Adrenal gland (tissue), 12 donors: Measurements from ENCODE around the gene DBNL. TPM values are rescaled to one million over a fixed set of nuclear protein-coding genes. Genes with fewer than 3 reads are reported as not detected.
A peak's percentile ranks its signal among the peaks of the same experiment; 100 is the strongest.

ENCODE experiments used
- DNase-seq, 7 donors: peaks; one replicate each; pipeline ENCODE4 v3.0.0-alpha.2; 2019 to 2020
- H3K27ac ChIP-seq, 5 donors: fragments of 200-600 bp; sonication (generic) in 4 of 5; 1 replicate in 3 of 5; 2 replicates in 2 of 5; pipeline versions ENCODE4 v1.5.1 to v1.8.0; 2016 to 2020; ENCODE audit warnings: mild to moderate bottlenecking in 1 of 5
- H3K27me3 ChIP-seq: fragments of 200-600 bp; 2 replicates; pipeline ENCODE4 v1.8.0; 2021
- H3K36me3 ChIP-seq, 2 donors: fragments of 200-600 bp; replicated peaks in 1 of 2; 1 replicate in 1 of 2; 2 replicates in 1 of 2; pipeline versions ENCODE4 v1.5.1 to v1.8.0; 2018 to 2022
- H3K4me1 ChIP-seq, 2 donors: fragments of 200-600 bp; replicated peaks in 1 of 2; 1 replicate in 1 of 2; 2 replicates in 1 of 2; pipeline versions ENCODE4 v1.5.1 to v1.8.0; 2018 to 2021
- H3K4me3 ChIP-seq, 4 donors: fragments of 200-600 bp; sonication (generic) in 3 of 4; one replicate each; pipeline ENCODE4 v1.5.1; 2016 to 2018
- H3K9me3 ChIP-seq, 3 donors: fragments of 200-600 bp; sonication (generic) in 1 of 3; replicated peaks in 1 of 3; 1 replicate in 2 of 3; 2 replicates in 1 of 3; pipeline versions ENCODE4 v1.5.1 to v1.8.0; 2016 to 2021
- CTCF ChIP-seq, 6 experiments: fragments of 450-650 bp in 4 of 6; fragments of 200-600 bp in 2 of 6; sonication (generic) in 1 of 6; IDR thresholded peaks; 1 replicate in 5 of 6; 2 replicates in 1 of 6; pipeline versions ENCODE4 v1.5.1 to v1.8.0; 2016 to 2021; ENCODE audit warnings: antibody characterized with exemption in 6 of 6, mild to moderate bottlenecking in 2 of 6, moderate library complexity in 1 of 6
- POLR2A ChIP-seq, 2 donors: fragments of 450-650 bp; IDR thresholded peaks; one replicate each; pipeline ENCODE4 v1.6.1; 2017; ENCODE audit warnings: antibody characterized with exemption in 2 of 2, mild to moderate bottlenecking in 2 of 2, moderate library complexity in 1 of 2
- WGBS, 4 donors: extraction: QIAGEN DNeasy Blood & Tissue Kit in 2 of 4; methylation state at CpG; one replicate each; pipeline versions ENCODE4 v1.1.5 to v1.1.7; 2013 to 2017; 5-methylcytosine and 5-hydroxymethylcytosine counted together
- intact Hi-C, 2 donors: fragments of 100-400 bp; cut with DNase I; formaldehyde crosslinking; loops; one replicate each; pipeline versions ENCODE4 v1.14.1 to v1.15.0; 2022 to 2023
- polyA plus RNA-seq, 3 donors: library from polyadenylated mRNA; stranded (reverse); fragments of 200-250 nt in 2 of 3; fragments of 350-450 nt in 1 of 3; fragmentation: Illumina TruSeq in 1 of 3; extraction: RNeasy Lipid Tissue Mini Kit (QIAGEN cat#74804) in 1 of 3; gene quantifications; one replicate each; pipeline ENCODE4 v1.2.3, GENCODE V29; 2013 to 2014
- total RNA-seq, 9 donors: library from RNA; depleted of rRNA in 4 of 9; stranded (reverse); fragments of >200 nt in 4 of 9; fragments of 120-200 nt in 1 of 9; fragmentation: NEBNext Ultra II Directional in 1 of 9; extraction: Animal tissue kit (Norgen Biotek cat#: 25700) in 1 of 9; gene quantifications; one replicate each; pipeline versions ENCODE4 v1.1.0 to v1.2.4, GENCODE V29; 2013 to 2023
- donor health status: healthy with polysubstance abuse.
- donor health status: Bipolar disorder and iron deficiency.
- donor health status: DM: yes; HTN: yes; CAD: no.
- donor health status: DM: no; HTN: no; CAD: no.
- donor health status: DM: no; HTN: no; CAD: no.
- donor health status: DM: yes; HTN: yes; CAD: no.

The DBNL gene
- total and polyA plus RNA-seq, 12 donors, result 46.2 to 145 (median 77.7) TPM

- no peak for TF ChIP-seq POLR2A (IDR thresholded peaks at IDR 0.05)
- TF ChIP-seq CTCF (IDR thresholded peaks at IDR 0.05), result no peak
- intact Hi-C loops, result loop anchor here in 1 of 2 donors (5.0 to 10.0 kb wide), 2 partner anchors 40 to 117 kb away; no protein-coding TSS in a partner anchor
- no peak overlapping the region for H3K4me3 ChIP-seq
- 75 to 86% (median 84%) methylated on average over 5 of the region's 5 CpGs for WGBS, 4 donors
- no peaks in the 10 kb centered on the region for H3K9me3 ChIP-seq
- peaks cover 11 to 16% of the 10 kb centered on the region in 2 donors for H3K4me1 ChIP-seq
- H3K27me3 ChIP-seq, result no peaks in the 10 kb centered on the region
- no peak overlapping the region for H3K27ac ChIP-seq
- DNase-seq, result peak in 2 of 7 donors; percentile 10 to 11
- H3K36me3 ChIP-seq, result peaks cover 0 to 79% of the 10 kb centered on the region in 2 donors
Measured at GRCh38 chr7:44077681-44078091, 33.2 kb downstream of the DBNL start.

DNA sequence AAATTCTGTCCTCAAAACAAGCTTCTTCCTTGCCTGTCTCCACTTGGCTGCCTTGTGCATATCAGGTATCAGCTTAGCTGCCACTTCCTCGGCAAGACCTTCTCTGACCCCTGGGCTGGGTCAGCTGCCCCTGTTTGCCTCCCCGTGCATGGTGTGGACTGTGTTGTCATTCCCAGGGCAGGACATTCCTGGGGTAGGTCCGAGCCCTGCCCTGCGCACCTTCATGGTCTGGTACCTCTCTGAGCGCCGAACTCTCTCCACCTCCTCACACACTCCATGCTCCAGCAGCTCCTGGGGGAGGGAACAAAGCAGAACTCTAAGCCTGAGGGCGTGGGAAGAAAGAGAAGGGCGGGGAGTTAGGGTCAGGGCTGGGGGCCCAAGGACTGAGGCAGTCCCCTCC is 34.0 kb downstream of the DBNL start:
- no peaks in the 10 kb centered on the region for H3K27me3 ChIP-seq
- H3K9me3 ChIP-seq, result no peaks in the 10 kb centered on the region
- no peak for TF ChIP-seq POLR2A (IDR thresholded peaks at IDR 0.05)
- no peak for TF ChIP-seq CTCF (IDR thresholded peaks at IDR 0.05)
- WGBS, 4 donors, result 86 to 94% (median 87%) methylated on average over 7 to 8 of the region's 8 CpGs
- DNase-seq, result no peak
- H3K4me1 ChIP-seq, result peaks cover 10 to 11% of the 10 kb centered on the region in 2 donors
- H3K36me3 ChIP-seq, result peaks cover 0 to 71% of the 10 kb centered on the region in 2 donors
- H3K4me3 ChIP-seq, result no peak overlapping the region
- intact Hi-C loops, result loop anchor here in 1 of 2 donors (5.0 to 10.0 kb wide), 2 partner anchors 39 to 116 kb away; no protein-coding TSS in a partner anchor
- H3K27ac ChIP-seq, result no peak overlapping the region

DNA sequence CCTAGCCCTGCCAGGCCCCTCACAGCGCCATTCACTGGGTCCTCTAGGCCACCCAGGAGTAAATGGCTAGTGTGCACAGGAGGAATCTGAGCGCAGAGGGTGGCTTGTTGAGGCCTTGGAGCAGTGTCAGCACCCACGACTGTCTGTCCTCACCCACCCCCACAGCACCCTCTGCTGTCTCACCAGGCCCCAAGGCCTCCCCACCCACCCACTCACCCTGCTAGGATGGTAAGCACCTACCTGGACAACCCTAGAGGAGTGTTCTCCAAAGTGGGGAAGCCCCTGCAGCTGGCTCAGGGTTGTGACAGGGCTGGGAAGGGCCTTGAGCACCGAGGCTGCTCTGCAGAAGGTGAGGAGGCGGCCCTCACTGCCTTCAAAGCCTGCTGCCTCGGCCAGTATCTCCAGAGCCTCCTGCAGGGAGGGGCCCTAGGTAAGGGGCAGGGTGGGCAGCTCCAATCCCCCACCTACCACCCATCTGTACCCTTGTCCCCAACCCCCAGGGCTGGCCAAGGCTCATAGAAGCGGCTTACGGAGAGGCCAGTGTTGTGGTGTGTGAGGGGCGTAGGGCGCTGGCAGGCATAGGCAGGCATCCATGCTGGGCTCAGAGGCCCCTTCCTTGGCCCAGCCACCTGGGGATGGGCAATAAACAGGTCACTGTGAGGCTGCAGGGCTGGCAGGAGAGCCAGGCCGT is 35.0 kb downstream of the DBNL start:
- peaks cover 0 to 61% of the 10 kb centered on the region in 2 donors for H3K36me3 ChIP-seq
- intact Hi-C loops, result loop anchor here in 1 of 2 donors (5.0 to 10.0 kb wide), 2 partner anchors 38 to 115 kb away; no protein-coding TSS in a partner anchor
- no peak overlapping the region for H3K4me3 ChIP-seq
- peaks cover 10 to 11% of the 10 kb centered on the region in 2 donors for H3K4me1 ChIP-seq
- H3K27ac ChIP-seq, result no peak overlapping the region
- DNase-seq, result no peak
- H3K27me3 ChIP-seq, result no peaks in the 10 kb centered on the region
- no peak for TF ChIP-seq CTCF (IDR thresholded peaks at IDR 0.05)
- 77 to 85% (median 82%) methylated on average over 6 to 11 of the region's 11 CpGs for WGBS, 4 donors
- no peaks in the 10 kb centered on the region for H3K9me3 ChIP-seq

- WGBS, 4 donors, result 89 to 100% (median 93%) methylated on average over 4 to 5 of the region's 5 CpGs
- no peak for DNase-seq
- H3K27me3 ChIP-seq, result no peaks in the 10 kb centered on the region
- no peaks in the 10 kb centered on the region for H3K9me3 ChIP-seq
- no peak for TF ChIP-seq CTCF (IDR thresholded peaks at IDR 0.05)
- TF ChIP-seq POLR2A (IDR thresholded peaks at IDR 0.05), result no peak
- H3K4me3 ChIP-seq, result no peak overlapping the region
- intact Hi-C loops, result no loop called here
- peaks cover 10 to 11% of the 10 kb centered on the region in 2 donors for H3K4me1 ChIP-seq
- H3K36me3 ChIP-seq, result peaks cover 0 to 56% of the 10 kb centered on the region in 2 donors
- no peak overlapping the region for H3K27ac ChIP-seq
Measured at GRCh38 chr7:44080118-44080517, 35.6 kb downstream of the DBNL start.
